OCI-LY3 (cell line): ENCODE measurements around the gene CHST14.
A peak's percentile ranks its signal among the peaks of the same experiment; 100 is the strongest.

Source experiments
- H2AFZ ChIP-seq: fragments of 200-600, 300-600 bp; shearing (Covaris generic); 2 replicates; pipeline ENCODE4 v1.6.0; 2014; ENCODE audit warnings: antibody characterized with exemption, low read depth, low read length
- H3K27ac ChIP-seq: fragments of 200-600, 300-600 bp; sonication (generic); 2 replicates; pipeline ENCODE4 v1.5.1; 2014; ENCODE audit warnings: mild to moderate bottlenecking, low read length, moderate library complexity, mixed read lengths
- H3K27me3 ChIP-seq: fragments of 200-600, 300-600 bp; sonication (generic); 2 replicates; pipeline ENCODE4 v1.6.1; 2014; ENCODE audit warnings: low read depth, low read length, mixed read lengths
- H3K36me3 ChIP-seq: fragments of 200-600, 300-600 bp; sonication (generic); replicated peaks from 2 replicates; pipeline ENCODE3; 2014; ENCODE audit warnings: low read depth, low read length, mixed read lengths
- H3K4me1 ChIP-seq: fragments of 300-600, 200-600 bp; sonication (generic); 2 replicates; pipeline ENCODE4 v1.6.1; 2014; ENCODE audit warnings: low read length, mixed read lengths
- H3K4me2 ChIP-seq: fragments of 200-600, 300-600 bp; sonication (generic); 2 replicates; pipeline ENCODE4 v1.6.1; 2014; ENCODE audit warnings: low read length, mixed read lengths
- H3K4me3 ChIP-seq: fragments of 300-600, 200-600 bp; sonication (generic); 2 replicates; pipeline ENCODE4 v1.5.1; 2014; ENCODE audit warnings: antibody characterized with exemption, mild to moderate bottlenecking, low read length, moderate library complexity
- H3K79me2 ChIP-seq: fragments of 300-600, 200-600 bp; shearing (Covaris generic); 2 replicates; pipeline ENCODE4 v1.6.1; 2014; ENCODE audit warnings: mild to moderate bottlenecking, low read length, mixed read lengths
- H3K9ac ChIP-seq: fragments of 300-600, 200-600 bp; shearing (Covaris generic); 2 replicates; pipeline ENCODE4 v1.6.0; 2014; ENCODE audit warnings: mild to moderate bottlenecking, low read length, moderate library complexity
- H3K9me3 ChIP-seq: fragments of 200-600, 300-600 bp; shearing (Covaris generic); 2 replicates; pipeline ENCODE4 v1.6.1; 2014; ENCODE audit warnings: low read length, mixed read lengths; ENCODE audit not compliant: insufficient read depth
- H4K20me1 ChIP-seq: fragments of 200-600, 300-600 bp; sonication (generic); 2 replicates; pipeline ENCODE4 v1.6.1; 2016; ENCODE audit warnings: low read length, mixed read lengths; ENCODE audit not compliant: insufficient read depth
- CTCF ChIP-seq: fragments of 200-600, 300-600 bp; sonication (generic); IDR thresholded peaks from 2 replicates; pipeline ENCODE4 v1.5.1; 2014; ENCODE audit warnings: antibody characterized with exemption, low read length, low read depth
- EZH2phosphoT487 ChIP-seq: fragments of 200-600 bp; shearing (Covaris generic); IDR thresholded peaks from 2 replicates; pipeline ENCODE4 v1.6.1; 2018; ENCODE audit warnings: antibody characterized with exemption, mixed run types, low read depth

Gene CHST14

GRCh38 chr15:40427188-40427587 lies 43.6 kb upstream of the CHST14 start:
- no peaks in the 10 kb centered on the region for H3K79me2 ChIP-seq
- peaks cover 23% of the 10 kb centered on the region for H3K27me3 ChIP-seq
- H3K4me3 ChIP-seq: 0 out of 2 replicates have a peak overlapping the region, but pooled peaks have one; percentile 6
- no peak overlapping the region for H3K27ac ChIP-seq
- H3K9ac ChIP-seq: no peak overlapping the region
- H2AFZ ChIP-seq: no peak overlapping the region
- H3K4me2 ChIP-seq: peak overlapping the region; percentile 29; the same call in 1 of the 2 replicates
- TF ChIP-seq CTCF (no peak), EZH2phosphoT487 (no peak)
- no peaks in the 10 kb centered on the region for H3K36me3 ChIP-seq
- no peaks in the 10 kb centered on the region for H3K9me3 ChIP-seq
- no peaks in the 10 kb centered on the region for H3K4me1 ChIP-seq
- no peaks in the 10 kb centered on the region for H4K20me1 ChIP-seq

DNA sequence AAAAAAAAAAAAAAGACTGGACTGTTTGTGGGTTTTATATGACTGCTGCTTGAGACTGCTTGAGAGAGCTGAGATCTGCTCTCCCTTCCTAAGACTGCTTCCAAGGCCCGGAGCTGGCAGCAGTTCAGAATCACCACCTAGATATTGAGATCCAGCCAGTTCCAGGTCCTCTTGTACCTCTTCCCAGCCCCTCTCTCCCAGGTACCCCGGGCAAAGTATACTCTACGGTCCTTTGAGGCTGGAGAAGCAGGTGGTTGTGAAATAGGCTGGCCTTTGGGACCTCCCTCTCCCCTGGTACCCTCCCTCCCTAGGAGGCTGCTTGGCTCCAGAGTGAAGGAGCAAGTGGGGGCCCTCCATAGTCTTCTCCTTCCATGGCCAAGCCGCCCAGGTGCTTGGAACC lies 42.6 kb upstream of the CHST14 start:
- no peak overlapping the region for H3K4me2 ChIP-seq
- no peaks in the 10 kb centered on the region for H4K20me1 ChIP-seq
- no peaks in the 10 kb centered on the region for H3K9me3 ChIP-seq
- no peak overlapping the region for H2AFZ ChIP-seq
- no peaks in the 10 kb centered on the region for H3K4me1 ChIP-seq
- no peak overlapping the region for H3K27ac ChIP-seq
- no peaks in the 10 kb centered on the region for H3K36me3 ChIP-seq
- H3K27me3 ChIP-seq: peaks cover 29% of the 10 kb centered on the region
- no peaks in the 10 kb centered on the region for H3K79me2 ChIP-seq
- no peak overlapping the region for H3K9ac ChIP-seq
- H3K4me3 ChIP-seq: no peak overlapping the region
- TF ChIP-seq CTCF: no peak
- TF ChIP-seq EZH2phosphoT487: no peak

GRCh38 chr15:40429068-40429710 lies 41.6 kb upstream of the CHST14 start:
- Histone ChIP-seq H4K20me1 (no peaks in the 10 kb centered on the region), H3K27me3 (peaks cover 39% of the 10 kb centered on the region), H3K9me3 (no peaks in the 10 kb centered on the region), H3K27ac (no peak overlapping the region), H3K4me2 (no peak overlapping the region), H2AFZ (no peak overlapping the region), H3K36me3 (no peaks in the 10 kb centered on the region), H3K9ac (no peak overlapping the region), H3K4me3 (no peak overlapping the region), H3K4me1 (no peaks in the 10 kb centered on the region), H3K79me2 (no peaks in the 10 kb centered on the region)
- TF ChIP-seq CTCF: no peak
- TF ChIP-seq EZH2phosphoT487: no peak

- Histone ChIP-seq H3K79me2 (no peaks in the 10 kb centered on the region), H3K4me2 (no peak overlapping the region), H3K27me3 (peaks cover 50% of the 10 kb centered on the region), H3K9ac (no peak overlapping the region), H2AFZ (no peak overlapping the region), H3K4me3 (no peak overlapping the region), H4K20me1 (no peaks in the 10 kb centered on the region), H3K36me3 (no peaks in the 10 kb centered on the region), H3K4me1 (no peaks in the 10 kb centered on the region), H3K27ac (no peak overlapping the region), H3K9me3 (no peaks in the 10 kb centered on the region)
- TF ChIP-seq EZH2phosphoT487: no peak
- no peak for TF ChIP-seq CTCF
These were observed 40.4 kb upstream of the CHST14 start for GRCh38 chr15:40430271-40430805.
